HL-60/S4 (cell line): ENCODE results near the gene NAV2.

ENCODE experiments used
- in situ Hi-C: fragments of 300-500 bp; cut with MboI; formaldehyde crosslinking; loops from 2 replicates; pipeline ENCODE4 v1.14.3; 2022; ENCODE audit warnings: low sequenced_read_pairs

Gene NAV2

GRCh38 chr11:19712281-19713195, at the start of gene NAV2:
Gene NAV2 (plus strand): TSS chr11:19712837. CDS start chr11:19713696, 859 bp downstream.
- in situ Hi-C loops = no loop called here

- in situ Hi-C loops = no loop called here
These were observed 49.4 kb upstream of the NAV2 start for GRCh38 chr11:19663206-19663605.

GRCh38 chr11:19664886-19665548, 47.6 kb upstream of the NAV2 start:
- in situ Hi-C loops = no loop called here

- in situ Hi-C loops = no loop called here
These were observed 45.7 kb upstream of the NAV2 start for GRCh38 chr11:19666951-19667350.

GRCh38 chr11:19669511-19669910, 43.1 kb upstream of the NAV2 start:
- in situ Hi-C loops = no loop called here

- in situ Hi-C loops = no loop called here
These were observed 42.4 kb upstream of the NAV2 start for GRCh38 chr11:19670030-19670791.

GRCh38 chr11:19672586-19673206, 39.9 kb upstream of the NAV2 start:
- in situ Hi-C loops = no loop called here

- in situ Hi-C loops = no loop called here
These were observed 38.5 kb upstream of the NAV2 start for GRCh38 chr11:19673924-19674729.

GRCh38 chr11:19674836-19675235, 37.8 kb upstream of the NAV2 start:
- in situ Hi-C loops = no loop called here

- in situ Hi-C loops = no loop called here
These were observed 37.2 kb upstream of the NAV2 start for GRCh38 chr11:19675397-19675796.

- in situ Hi-C loops = no loop called here
These were observed 35.9 kb upstream of the NAV2 start for GRCh38 chr11:19676475-19677380.

GRCh38 chr11:19677381-19678080, 35.1 kb upstream of the NAV2 start:
- in situ Hi-C loops = no loop called here

- in situ Hi-C loops = no loop called here
These were observed 32.4 kb upstream of the NAV2 start for GRCh38 chr11:19679952-19680828.

GRCh38 chr11:19680829-19681368, 31.7 kb upstream of the NAV2 start:
- in situ Hi-C loops = no loop called here

GRCh38 chr11:19683141-19683805, 29.4 kb upstream of the NAV2 start:
- in situ Hi-C loops = no loop called here

- in situ Hi-C loops = no loop called here
These were observed 28.7 kb upstream of the NAV2 start for GRCh38 chr11:19683862-19684491.
